Measurements from ENCODE around the gene PYGB. TPM values are rescaled to one million over a fixed set of nuclear protein-coding genes. Genes with fewer than 3 reads are reported as not detected.

PYGB gene
- total RNA-seq, 1 donor from 2014 or later = 128 TPM

GRCh38 chr20:25292176-25292891, 44.4 kb downstream of the PYGB start:
- DNase-seq (ENCODE audit: extremely low read depth, low read depth, low spot score) = no peak

- no peak for DNase-seq (ENCODE audit: extremely low read depth, low read depth, low spot score)
Measured at GRCh38 chr20:25293507-25293906, 45.6 kb downstream of the PYGB start.

GRCh38 chr20:25293910-25294458, 46.1 kb downstream of the PYGB start:
- DNase-seq (ENCODE audit: extremely low read depth, low read depth, low spot score) = no peak

- no peak for DNase-seq (ENCODE audit: extremely low read depth, low read depth, low spot score)
Measured at GRCh38 chr20:25294459-25295385, 46.8 kb downstream of the PYGB start.

DNA sequence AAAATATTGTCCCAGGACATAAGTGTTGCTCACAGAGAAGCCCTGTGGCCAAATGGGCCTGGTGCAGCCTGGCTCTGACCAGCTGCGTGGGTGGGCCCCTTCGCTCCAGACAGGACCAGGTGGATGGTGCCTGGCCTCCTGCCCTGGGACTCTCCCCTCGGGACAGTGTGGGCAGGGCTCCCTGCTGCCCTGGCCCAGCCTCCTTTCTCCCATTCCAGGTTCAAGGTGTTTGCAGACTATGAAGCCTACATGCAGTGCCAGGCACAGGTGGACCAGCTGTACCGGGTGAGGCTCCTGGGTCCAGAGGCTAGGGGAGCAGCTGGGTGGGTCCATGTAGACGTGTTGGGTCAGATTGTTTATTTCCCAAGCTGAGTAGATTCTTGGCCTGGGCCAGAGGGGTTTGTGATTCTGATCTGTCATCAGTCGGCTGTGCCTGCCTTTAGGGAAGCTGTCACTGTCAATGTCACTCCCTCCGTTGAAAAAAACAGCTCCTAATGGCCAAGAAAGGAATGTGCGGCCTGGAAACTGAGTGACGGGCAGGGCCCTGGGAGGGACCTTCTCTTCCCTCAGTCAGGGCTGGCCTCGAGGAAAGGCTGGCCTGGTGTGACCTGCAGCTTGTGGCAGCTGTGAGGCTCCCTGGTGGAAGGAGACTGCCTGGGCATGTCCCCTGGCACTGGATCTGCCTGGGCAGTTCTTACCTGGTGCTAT, 47.7 kb downstream of the PYGB start:
- DNase-seq (ENCODE audit: extremely low read depth, low read depth, low spot score) = no peak

DNA sequence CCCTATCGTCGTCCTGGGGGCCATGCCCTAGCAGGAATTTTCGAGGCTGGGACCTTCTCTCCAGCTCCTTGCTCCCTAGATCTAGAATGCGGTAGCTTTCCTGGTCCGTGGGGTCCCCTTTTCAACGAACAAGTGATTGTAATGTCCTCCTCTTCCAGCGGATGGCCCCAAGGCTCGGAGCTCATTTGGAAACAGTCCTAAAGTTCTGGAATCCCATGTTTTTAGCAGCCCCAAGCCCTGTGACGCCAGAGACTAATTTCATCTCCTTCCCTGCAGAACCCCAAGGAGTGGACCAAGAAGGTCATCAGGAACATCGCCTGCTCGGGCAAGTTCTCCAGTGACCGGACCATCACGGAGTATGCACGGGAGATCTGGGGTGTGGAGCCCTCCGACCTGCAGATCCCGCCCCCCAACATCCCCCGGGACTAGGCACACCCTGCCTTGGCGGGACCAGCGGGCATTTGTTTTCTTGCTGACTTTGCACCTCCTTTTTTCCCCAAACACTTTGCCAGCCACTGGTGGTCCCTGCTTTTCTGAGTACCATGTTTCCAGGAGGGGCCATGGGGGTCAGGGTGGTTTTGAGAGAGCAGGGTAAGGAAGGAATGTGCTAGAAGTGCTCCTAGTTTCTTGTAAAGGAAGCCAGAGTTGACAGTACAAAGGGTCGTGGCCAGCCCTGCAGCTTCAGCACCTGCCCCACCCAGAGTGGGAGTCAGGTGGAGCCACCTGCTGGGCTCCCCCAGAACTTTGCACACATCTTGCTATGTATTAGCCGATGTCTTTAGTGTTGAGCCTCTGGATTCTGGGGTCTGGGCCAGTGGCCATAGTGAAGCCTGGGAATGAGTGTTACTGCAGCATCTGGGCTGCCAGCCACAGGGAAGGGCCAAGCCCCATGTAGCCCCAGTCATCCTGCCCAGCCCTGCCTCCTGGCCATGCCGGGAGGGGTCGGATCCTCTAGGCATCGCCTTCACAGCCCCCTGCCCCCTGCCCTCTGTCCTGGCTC, 48.5 kb downstream of the PYGB start:
- DNase-seq (ENCODE audit: extremely low read depth, low read depth, low spot score) = no peak

DNA sequence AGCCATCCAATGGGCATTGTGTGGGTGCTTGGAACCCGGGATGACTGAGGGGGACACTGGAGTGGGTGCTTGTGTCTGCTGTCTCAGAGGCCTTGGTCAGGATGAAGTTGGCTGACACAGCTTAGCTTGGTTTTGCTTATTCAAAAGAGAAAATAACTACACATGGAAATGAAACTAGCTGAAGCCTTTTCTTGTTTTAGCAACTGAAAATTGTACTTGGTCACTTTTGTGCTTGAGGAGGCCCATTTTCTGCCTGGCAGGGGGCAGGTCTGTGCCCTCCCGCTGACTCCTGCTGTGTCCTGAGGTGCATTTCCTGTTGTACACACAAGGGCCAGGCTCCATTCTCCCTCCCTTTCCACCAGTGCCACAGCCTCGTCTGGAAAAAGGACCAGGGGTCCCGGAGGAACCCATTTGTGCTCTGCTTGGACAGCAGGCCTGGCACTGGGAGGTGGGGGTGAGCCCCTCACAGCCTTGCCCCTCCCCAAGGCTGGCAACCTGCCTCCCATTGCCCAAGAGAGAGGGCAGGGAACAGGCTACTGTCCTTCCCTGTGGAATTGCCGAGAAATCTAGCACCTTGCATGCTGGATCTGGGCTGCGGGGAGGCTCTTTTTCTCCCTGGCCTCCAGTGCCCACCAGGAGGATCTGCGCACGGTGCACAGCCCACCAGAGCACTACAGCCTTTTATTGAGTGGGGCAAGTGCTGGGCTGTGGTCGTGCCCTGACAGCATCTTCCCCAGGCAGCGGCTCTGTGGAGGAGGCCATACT, 49.4 kb downstream of the PYGB start:
- no peak for DNase-seq (ENCODE audit: extremely low read depth, low read depth, low spot score)

- DNase-seq (ENCODE audit: extremely low read depth, low read depth, low spot score) = no peak
Measured at GRCh38 chr20:25299806-25300205, 51.9 kb downstream of the PYGB start.

GRCh38 chr20:25300496-25301170, 52.7 kb downstream of the PYGB start:
- DNase-seq (ENCODE audit: extremely low read depth, low read depth, low spot score) = no peak

- DNase-seq (ENCODE audit: extremely low read depth, low read depth, low spot score) = no peak
Measured at GRCh38 chr20:25301357-25301920, 53.6 kb downstream of the PYGB start.

GRCh38 chr20:25302596-25302995, 54.7 kb downstream of the PYGB start:
- no peak for DNase-seq (ENCODE audit: extremely low read depth, low read depth, low spot score)

DNA sequence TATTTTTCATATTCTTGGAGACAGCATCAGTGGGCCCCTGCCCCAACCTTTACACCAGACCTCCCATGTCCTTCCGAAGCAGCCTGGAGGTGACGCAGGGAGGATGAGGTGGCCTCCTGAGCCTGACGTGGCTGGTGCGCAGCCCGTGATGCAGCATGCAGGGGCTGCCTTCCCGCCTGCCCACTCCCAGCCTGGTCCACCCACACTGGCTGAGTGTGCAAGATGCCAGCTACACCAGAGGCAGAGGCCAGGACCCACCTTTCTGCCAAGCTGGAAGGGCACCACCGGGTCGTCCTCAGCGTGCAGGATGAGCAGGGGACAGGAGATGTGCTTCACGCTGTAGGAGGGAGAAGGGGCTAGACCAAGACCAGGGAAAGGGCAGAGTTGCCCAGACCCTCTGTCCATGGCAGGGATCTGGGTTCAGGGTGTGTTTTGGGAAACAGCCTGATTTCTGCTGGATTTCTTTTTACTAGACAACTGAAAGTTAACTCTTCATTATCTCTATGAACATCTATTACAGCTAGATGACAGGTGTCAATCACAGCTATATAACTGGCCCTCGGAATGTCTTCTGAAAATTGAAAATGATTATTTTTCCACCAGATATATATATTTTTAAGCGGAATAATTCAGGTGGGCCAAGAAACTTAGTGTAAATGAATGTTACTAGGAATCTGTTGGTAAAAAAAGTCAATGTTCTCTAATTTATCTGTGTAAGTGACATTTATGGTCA, 55.6 kb downstream of the PYGB start:
- DNase-seq (ENCODE audit: extremely low read depth, low read depth, low spot score) = no peak

DNA sequence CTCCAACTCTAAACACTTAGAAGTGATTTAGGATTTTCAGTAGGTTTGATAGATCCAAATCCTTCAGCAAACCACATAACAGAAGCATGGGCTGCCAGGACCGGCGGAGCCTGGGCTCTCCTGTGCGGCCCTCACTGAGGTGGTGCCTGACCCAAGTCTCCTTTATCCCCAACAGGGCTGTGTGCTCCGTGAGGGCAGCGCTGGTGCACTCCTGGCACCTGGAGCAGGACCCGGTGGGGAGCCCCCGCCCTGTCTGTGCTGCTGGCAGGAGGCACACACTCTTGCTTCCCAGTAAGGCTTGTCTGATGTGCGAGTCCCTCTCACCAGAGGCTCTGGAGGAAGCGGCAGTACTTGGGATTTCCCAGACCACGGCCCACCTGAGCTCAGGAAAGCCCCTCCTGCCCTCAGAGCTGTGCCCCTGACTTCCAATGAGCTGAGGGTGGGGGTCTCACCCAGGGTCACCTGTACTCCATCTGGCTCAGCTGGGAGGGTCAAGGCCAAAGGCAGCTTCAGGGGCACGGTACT, 56.2 kb downstream of the PYGB start:
- no peak for DNase-seq (ENCODE audit: extremely low read depth, low read depth, low spot score)

GRCh38 chr20:25306991-25307903, 59.4 kb downstream of the PYGB start:
- no peak for DNase-seq (ENCODE audit: extremely low read depth, low read depth, low spot score)

DNA sequence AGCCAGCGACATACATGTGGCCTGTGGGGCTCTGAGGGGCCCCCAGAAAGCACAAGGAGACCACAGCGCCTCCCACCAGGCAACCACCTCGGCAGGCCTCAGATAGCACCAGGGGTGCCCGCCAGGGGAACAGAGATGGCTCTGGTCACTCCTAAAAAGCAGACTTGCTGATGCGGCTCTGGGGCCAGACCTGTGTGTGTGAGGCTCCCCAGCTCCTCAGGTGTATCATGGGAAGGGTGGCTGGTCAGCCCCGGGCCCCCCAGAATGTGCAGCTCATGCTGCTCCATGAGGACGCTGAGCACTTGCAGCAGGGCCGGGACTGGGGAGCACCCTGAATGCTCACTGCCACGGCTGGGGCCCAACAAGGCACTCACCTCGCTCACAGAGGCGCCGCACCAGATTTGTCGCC, 60.2 kb downstream of the PYGB start:
- DNase-seq (ENCODE audit: extremely low read depth, low read depth, low spot score) = no peak

- no peak for DNase-seq (ENCODE audit: extremely low read depth, low read depth, low spot score)
Measured at GRCh38 chr20:25308671-25309394, 60.9 kb downstream of the PYGB start.
